Prostate gland (tissue), 2 donors: ENCODE measurements around the gene TMEM271. TPM values are rescaled to one million over a fixed set of nuclear protein-coding genes. Genes with fewer than 3 reads are reported as not detected.

Experiments used
- DNase-seq: peaks from one replicate; pipeline ENCODE4 v3.0.0-alpha.2; 2019; ENCODE audit warnings: low spot score
- H3K27ac ChIP-seq, 2 donors: fragments of 200-600 bp; sonication (generic); 2 replicates each; pipeline ENCODE4 v1.5.1; 2017 to 2019
- H3K27me3 ChIP-seq: fragments of 200-600 bp; sonication (generic); replicated peaks from 2 replicates; pipeline ENCODE4 v1.5.1; 2019; ENCODE audit not compliant: insufficient read depth
- H3K36me3 ChIP-seq, 2 donors: fragments of 200-600 bp; sonication (generic); 1 replicate in 1 of 2; 2 replicates in 1 of 2; pipeline versions ENCODE4 v1.5.1 to v1.8.1; 2017 to 2019
- H3K4me1 ChIP-seq: fragments of 200-600 bp; sonication (generic); replicated peaks from 2 replicates; pipeline ENCODE4 v1.5.1; 2019
- H3K4me3 ChIP-seq, 2 donors: fragments of 200-600 bp; sonication (generic); 2 replicates each; pipeline ENCODE4 v1.5.1; 2017 to 2019
- H3K9me3 ChIP-seq: fragments of 200-600 bp; sonication (generic); 2 replicates; pipeline ENCODE4 v1.5.1; 2017
- POLR2A ChIP-seq: fragments of 450-650 bp; IDR thresholded peaks from one replicate; pipeline ENCODE4 v1.6.1; 2016; ENCODE audit warnings: antibody characterized with exemption, mild to moderate bottlenecking
- POLR2AphosphoS5 ChIP-seq: sonication (generic); formaldehyde crosslinking; IDR thresholded peaks from one replicate; pipeline ENCODE4 v1.6.1; 2017; ENCODE audit warnings: antibody characterized with exemption
- WGBS: methylation state at CpG from one replicate; pipeline ENCODE4 v1.1.5; 2018; 5-methylcytosine and 5-hydroxymethylcytosine counted together
- intact Hi-C: fragments of 100-400 bp; cut with DNase I; formaldehyde crosslinking; loops from one replicate; pipeline ENCODE4 v1.14.2; 2022
- total RNA-seq, 2 donors: library from RNA; depleted of rRNA; stranded (reverse); fragments of >200 nt; gene quantifications; one replicate each; pipeline ENCODE4 v1.1.0, GENCODE V29; 2016
- TF ChIP-seq, protein P1 (sequence below), 4 experiments: fragments of 200-600 bp in 2 of 4; fragments of 450-650 bp in 2 of 4; sonication (generic) in 2 of 4; IDR thresholded peaks; 1 replicate in 3 of 4; 2 replicates in 1 of 4; pipeline ENCODE4 v1.5.1; 2016 to 2019; ENCODE audit warnings: antibody characterized with exemption in 4 of 4, mild to moderate bottlenecking in 2 of 4, moderate library complexity in 2 of 4

Gene TMEM271
- total RNA-seq, 2 donors from 2014 or later, result 0.91 TPM; not detected in 1

DNA sequence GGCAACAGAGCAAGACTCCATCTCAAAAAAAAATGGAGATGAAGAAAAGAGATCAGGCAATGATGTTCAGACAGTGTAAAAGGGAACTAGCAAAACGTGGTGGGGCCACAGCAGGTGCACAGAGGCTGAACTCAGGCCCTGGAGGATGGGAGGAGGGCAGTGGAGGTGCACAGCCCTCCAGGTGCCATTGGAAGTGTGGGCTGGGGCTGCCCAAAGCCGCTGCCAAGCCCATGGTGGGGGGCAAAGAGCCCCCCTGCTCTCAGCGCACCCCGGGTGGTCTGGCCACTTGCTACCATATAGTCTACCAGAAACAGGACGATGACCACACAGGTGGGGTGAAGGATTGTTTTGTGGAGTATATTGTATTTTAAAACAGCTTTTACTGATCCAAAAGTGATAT lies 7.1 kb downstream of the TMEM271 start:
- Histone ChIP-seq H3K36me3 (no peaks in the 10 kb centered on the region), H3K9me3 (no peaks in the 10 kb centered on the region), H3K4me3 (no peak overlapping the region), H3K4me1 (no peaks in the 10 kb centered on the region), H3K27ac (no peak overlapping the region), H3K27me3 (peaks cover 19% of the 10 kb centered on the region)
- WGBS, result 79% methylated on average over 5 of the region's 5 CpGs
- TF ChIP-seq POLR2AphosphoS5, result no peak
- TF ChIP-seq, protein P1, sequence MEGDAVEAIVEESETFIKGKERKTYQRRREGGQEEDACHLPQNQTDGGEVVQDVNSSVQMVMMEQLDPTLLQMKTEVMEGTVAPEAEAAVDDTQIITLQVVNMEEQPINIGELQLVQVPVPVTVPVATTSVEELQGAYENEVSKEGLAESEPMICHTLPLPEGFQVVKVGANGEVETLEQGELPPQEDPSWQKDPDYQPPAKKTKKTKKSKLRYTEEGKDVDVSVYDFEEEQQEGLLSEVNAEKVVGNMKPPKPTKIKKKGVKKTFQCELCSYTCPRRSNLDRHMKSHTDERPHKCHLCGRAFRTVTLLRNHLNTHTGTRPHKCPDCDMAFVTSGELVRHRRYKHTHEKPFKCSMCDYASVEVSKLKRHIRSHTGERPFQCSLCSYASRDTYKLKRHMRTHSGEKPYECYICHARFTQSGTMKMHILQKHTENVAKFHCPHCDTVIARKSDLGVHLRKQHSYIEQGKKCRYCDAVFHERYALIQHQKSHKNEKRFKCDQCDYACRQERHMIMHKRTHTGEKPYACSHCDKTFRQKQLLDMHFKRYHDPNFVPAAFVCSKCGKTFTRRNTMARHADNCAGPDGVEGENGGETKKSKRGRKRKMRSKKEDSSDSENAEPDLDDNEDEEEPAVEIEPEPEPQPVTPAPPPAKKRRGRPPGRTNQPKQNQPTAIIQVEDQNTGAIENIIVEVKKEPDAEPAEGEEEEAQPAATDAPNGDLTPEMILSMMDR (IDR thresholded peaks at IDR 0.05), result no peak
- no peak for TF ChIP-seq POLR2A
- intact Hi-C loops, result no loop called here
- DNase-seq, result no peak

DNA sequence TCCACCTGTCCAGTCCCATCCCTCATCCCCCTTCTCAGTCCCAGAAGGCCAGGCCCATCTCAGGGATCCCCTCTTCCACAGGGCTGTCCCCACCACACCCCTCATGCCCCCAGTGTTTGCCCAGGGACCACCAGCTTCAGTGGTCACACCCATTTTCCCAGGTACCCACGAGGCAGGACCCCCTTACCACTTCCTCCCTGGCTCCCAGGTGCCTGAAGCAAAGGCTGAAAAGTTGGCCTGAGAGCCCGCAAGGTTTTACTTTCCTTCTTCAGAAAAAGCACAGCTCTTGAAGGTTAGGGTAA lies 7.8 kb downstream of the TMEM271 start:
- Histone ChIP-seq H3K27ac (no peak overlapping the region), H3K27me3 (peaks cover 15% of the 10 kb centered on the region), H3K4me1 (no peaks in the 10 kb centered on the region), H3K36me3 (no peaks in the 10 kb centered on the region), H3K4me3 (no peak overlapping the region), H3K9me3 (no peaks in the 10 kb centered on the region)
- no peak for DNase-seq
- WGBS, result 58% methylated on average over 2 of the region's 2 CpGs
- intact Hi-C loops, result no loop called here
- TF ChIP-seq, protein P1 (IDR thresholded peaks at IDR 0.05), result no peak
- no peak for TF ChIP-seq POLR2AphosphoS5
- no peak for TF ChIP-seq POLR2A

DNA sequence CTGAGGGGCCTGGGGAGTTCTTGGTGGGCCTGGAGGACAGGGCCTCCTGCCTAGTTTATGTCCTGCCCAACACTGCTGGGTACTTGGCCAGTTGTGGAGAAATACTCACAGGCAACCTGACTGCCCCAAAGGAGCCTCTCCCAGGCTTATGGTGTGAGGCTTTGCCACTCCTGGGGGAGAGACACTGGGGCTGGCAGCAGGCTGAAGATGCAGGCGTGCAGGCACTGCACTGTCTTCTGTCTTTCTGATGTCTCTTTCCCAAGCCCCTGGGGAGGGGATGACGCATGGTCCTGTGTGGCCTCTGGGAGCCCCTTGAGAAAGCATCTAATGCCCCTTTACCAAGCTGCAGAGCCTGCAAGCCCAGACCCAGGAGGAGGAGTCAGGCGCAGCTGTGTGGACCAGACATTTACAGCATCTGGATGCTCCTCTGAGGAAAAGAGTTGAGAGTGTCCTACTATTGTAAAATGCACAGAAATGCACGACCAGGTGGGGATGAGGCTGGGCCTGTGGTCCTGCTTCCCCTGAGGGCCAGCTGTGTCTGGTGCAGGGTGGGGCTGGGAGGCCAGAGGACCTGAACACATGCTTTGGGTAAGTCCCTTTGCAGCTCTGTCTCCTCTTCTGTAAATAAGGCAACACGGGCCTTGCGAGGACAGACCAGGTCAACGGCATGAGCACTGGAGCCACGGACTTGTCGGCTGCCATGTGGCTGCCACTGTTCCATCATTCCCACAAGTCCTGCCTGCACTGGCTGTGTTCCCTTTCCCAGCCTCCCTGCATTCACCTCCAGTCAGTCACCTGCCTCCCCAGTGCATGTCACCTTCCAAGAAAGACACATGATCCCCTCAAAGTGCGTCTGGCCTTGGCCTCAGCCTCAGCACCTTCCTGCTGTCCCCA lies 8.4 kb downstream of the TMEM271 start:
- Histone ChIP-seq H3K27me3 (peaks cover 9% of the 10 kb centered on the region), H3K36me3 (no peaks in the 10 kb centered on the region), H3K4me3 (no peak overlapping the region), H3K9me3 (no peaks in the 10 kb centered on the region), H3K27ac (no peak overlapping the region), H3K4me1 (no peaks in the 10 kb centered on the region)
- 72% methylated on average over 10 of the region's 10 CpGs for WGBS
- TF ChIP-seq POLR2AphosphoS5 (no peak), POLR2A (no peak)
- TF ChIP-seq, protein P1 (IDR thresholded peaks at IDR 0.05), result no peak
- intact Hi-C loops, result no loop called here
- no peak for DNase-seq

DNA sequence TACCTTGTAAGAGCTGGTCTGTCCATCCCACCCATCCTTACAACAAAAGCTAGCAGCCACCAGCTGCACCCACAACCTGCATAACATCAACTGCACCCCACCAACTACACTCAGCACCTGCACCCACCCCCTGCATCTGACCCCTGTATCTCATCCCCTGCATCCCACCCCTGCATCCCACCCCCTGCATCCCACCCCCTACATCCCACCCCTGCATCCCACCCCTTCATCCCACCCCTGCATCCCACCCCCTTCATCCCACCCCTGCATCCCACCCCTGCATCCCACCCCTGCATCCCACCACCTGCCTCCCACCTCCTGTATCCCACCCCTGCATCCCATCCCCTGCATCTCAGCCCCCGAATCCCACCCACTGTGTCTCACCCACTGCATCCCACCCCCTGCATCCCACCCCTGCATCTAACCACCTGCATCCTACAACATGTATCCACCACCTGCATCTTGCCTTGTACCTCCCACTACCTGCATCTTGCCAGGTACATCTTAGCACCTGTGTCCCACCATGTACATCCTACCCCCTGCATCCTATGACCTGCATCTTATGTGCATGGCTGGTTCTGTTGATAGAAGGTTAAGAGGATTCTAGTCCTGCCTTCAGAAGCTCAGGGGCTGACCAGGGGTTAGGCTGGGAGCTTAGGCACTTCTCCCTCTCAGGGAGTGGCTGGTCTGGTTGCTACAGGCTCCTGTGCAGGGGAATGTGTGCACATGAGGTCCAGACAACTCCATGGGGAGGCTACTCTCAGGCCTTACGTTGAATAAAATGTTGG lies 9.4 kb downstream of the TMEM271 start:
- Histone ChIP-seq H3K27ac (no peak overlapping the region), H3K4me3 (no peak overlapping the region), H3K27me3 (peaks cover 4% of the 10 kb centered on the region), H3K9me3 (no peaks in the 10 kb centered on the region), H3K4me1 (no peaks in the 10 kb centered on the region), H3K36me3 (no peaks in the 10 kb centered on the region)
- TF ChIP-seq, protein P1 (IDR thresholded peaks at IDR 0.05), result no peak
- TF ChIP-seq POLR2AphosphoS5 (no peak), POLR2A (no peak)
- DNase-seq, result no peak
- intact Hi-C loops, result no loop called here
- 74% methylated on average over 2 of the region's 2 CpGs for WGBS
